Measurements from ENCODE around the gene NSMCE1.

NSMCE1 gene

GRCh38 chr16:27239026-27239425 lies 29.5 kb downstream of the NSMCE1 start:
- no peak overlapping the region for H3K27ac ChIP-seq (replicated peaks)
- no peak for DNase-seq (ENCODE audit: low read depth in 1 of 2, low spot score in 1 of 2)
- H3K27me3 ChIP-seq (ENCODE audit: insufficient read depth, poor library complexity, severe bottlenecking), result no peaks in the 10 kb centered on the region
- TF ChIP-seq, protein P1, sequence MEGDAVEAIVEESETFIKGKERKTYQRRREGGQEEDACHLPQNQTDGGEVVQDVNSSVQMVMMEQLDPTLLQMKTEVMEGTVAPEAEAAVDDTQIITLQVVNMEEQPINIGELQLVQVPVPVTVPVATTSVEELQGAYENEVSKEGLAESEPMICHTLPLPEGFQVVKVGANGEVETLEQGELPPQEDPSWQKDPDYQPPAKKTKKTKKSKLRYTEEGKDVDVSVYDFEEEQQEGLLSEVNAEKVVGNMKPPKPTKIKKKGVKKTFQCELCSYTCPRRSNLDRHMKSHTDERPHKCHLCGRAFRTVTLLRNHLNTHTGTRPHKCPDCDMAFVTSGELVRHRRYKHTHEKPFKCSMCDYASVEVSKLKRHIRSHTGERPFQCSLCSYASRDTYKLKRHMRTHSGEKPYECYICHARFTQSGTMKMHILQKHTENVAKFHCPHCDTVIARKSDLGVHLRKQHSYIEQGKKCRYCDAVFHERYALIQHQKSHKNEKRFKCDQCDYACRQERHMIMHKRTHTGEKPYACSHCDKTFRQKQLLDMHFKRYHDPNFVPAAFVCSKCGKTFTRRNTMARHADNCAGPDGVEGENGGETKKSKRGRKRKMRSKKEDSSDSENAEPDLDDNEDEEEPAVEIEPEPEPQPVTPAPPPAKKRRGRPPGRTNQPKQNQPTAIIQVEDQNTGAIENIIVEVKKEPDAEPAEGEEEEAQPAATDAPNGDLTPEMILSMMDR (IDR thresholded peaks at IDR 0.05; ENCODE audit: insufficient read depth, low read length), result no peak
- TF ChIP-seq SPI1 (IDR thresholded peaks at IDR 0.05; ENCODE audit: borderline replicate concordance, low read depth) (no peak), REST (IDR thresholded peaks at IDR 0.05; ENCODE audit: insufficient replicate concordance, low read depth) (no peak)
- no peak overlapping the region for H3K4me3 ChIP-seq (replicated peaks; ENCODE audit: insufficient read depth, low read length)

DNA sequence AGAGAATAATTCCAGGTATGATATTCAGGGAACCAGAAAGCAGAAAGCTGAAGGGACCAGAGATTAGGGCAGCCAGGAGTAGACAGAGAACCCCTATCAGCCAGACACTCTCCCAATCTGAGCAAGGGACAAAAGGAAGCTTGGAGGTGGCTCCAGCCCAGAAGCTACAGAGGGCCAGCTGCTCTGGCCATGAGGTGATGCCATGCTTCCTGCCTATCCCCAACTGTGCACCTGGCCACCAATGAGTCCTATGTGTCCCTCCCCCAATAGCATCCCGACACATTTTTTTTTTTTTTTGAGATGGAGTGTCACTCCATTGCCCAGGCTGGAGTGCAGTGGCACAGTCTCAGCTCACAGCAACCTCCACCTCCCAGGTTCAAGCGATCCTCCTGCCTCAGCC lies 30.0 kb downstream of the NSMCE1 start:
- TF ChIP-seq, protein P1 (IDR thresholded peaks at IDR 0.05; ENCODE audit: insufficient read depth, low read length), result no peak
- TF ChIP-seq SPI1 (IDR thresholded peaks at IDR 0.05; ENCODE audit: borderline replicate concordance, low read depth) (no peak), REST (IDR thresholded peaks at IDR 0.05; ENCODE audit: insufficient replicate concordance, low read depth) (no peak), POLR2AphosphoS5 (IDR thresholded peaks at IDR 0.05; ENCODE audit: low read depth) (no peak), GABPA (IDR thresholded peaks at IDR 0.05; ENCODE audit: low read depth) (no peak)
- Histone ChIP-seq H3K27me3 (ENCODE audit: insufficient read depth, poor library complexity, severe bottlenecking) (no peaks in the 10 kb centered on the region), H3K27ac (replicated peaks) (no peak overlapping the region), H3K4me3 (replicated peaks; ENCODE audit: insufficient read depth, low read length) (no peak overlapping the region)
- DNase-seq (ENCODE audit: low read depth in 1 of 2, low spot score in 1 of 2), result no peak

- no peak for TF ChIP-seq POLR2AphosphoS5 (IDR thresholded peaks at IDR 0.05; ENCODE audit: low read depth)
- TF ChIP-seq SPI1 (IDR thresholded peaks at IDR 0.05; ENCODE audit: borderline replicate concordance, low read depth), result peak; percentile 57; the same call in 1 of the 2 replicates
- TF ChIP-seq GABPA (IDR thresholded peaks at IDR 0.05; ENCODE audit: low read depth), result no peak
- TF ChIP-seq, protein P1 (IDR thresholded peaks at IDR 0.05; ENCODE audit: insufficient read depth, low read length), result no peak
- Histone ChIP-seq H3K4me3 (replicated peaks; ENCODE audit: insufficient read depth, low read length) (no peak overlapping the region), H3K27me3 (ENCODE audit: insufficient read depth, poor library complexity, severe bottlenecking) (no peaks in the 10 kb centered on the region), H3K27ac (replicated peaks) (peak overlapping the region; percentile 73)
- DNase-seq (ENCODE audit: low read depth in 1 of 2, low spot score in 1 of 2), result peak in 1 of 2 experiments; percentile 42
Observed at GRCh38 chr16:27238016-27238587, 30.5 kb downstream of the NSMCE1 start.
